K562 (cell line): ENCODE data around the gene SS18L1. TPM values are rescaled to one million over a fixed set of nuclear protein-coding genes. Genes with fewer than 3 reads are reported as not detected.

Experiments used
- ATAC-seq: fragments of 200-7000 bp; cut with Tn5 transposase; 3 replicates; pipeline ENCODE4 v1.9.1; 2020; ENCODE audit warnings: moderate library complexity
- BruUV-seq: library from RNA; stranded (reverse); fragments of 400-500 nt; replicated peaks from 2 replicates; lab custom pipeline; 2021; lab: Mats Ljungman, UMichigan
- CTCF ChIA-PET: fragments of 300-600 bp; formaldehyde crosslinking; extraction: SDS; loops from one replicate; lab custom pipeline; 2021; ENCODE audit warnings: low intra/inter-chr PET ratio; lab: Yijun Ruan, JAX
- POLR2A ChIA-PET: fragments of 300-600, 350-650 bp; sonication (Branson Sonifier 250); formaldehyde crosslinking; extraction: SDS; loops from one replicate; lab custom pipeline; 2021; ENCODE audit warnings: antibody characterized with exemption, inconsistent platforms; lab: Yijun Ruan, JAX
- DNase-seq, 4 experiments: peaks; one replicate each; pipeline versions ENCODE4 v3.0.0 to v3.0.0-alpha.2; 2011 to 2018; ENCODE audit warnings: low spot score in 3 of 4, mixed read lengths in 3 of 4; ENCODE audit errors: extremely low read depth in 1 of 4
- FAIRE-seq: peaks from 2 replicates; lab custom pipeline; 2011; peaks lifted over from hg19 to GRCh38; lab: Jason Lieb, UNC
- H2AFZ ChIP-seq: 2 replicates; pipeline ENCODE4 v1.6.0; 2011; ENCODE audit warnings: low read depth, low read length, control low read depth, inconsistent platforms
- H3K27ac ChIP-seq: fragments of 200-600 bp; 3 replicates; pipeline ENCODE4 v1.8.0; 2011; ENCODE audit warnings: low read depth, mild to moderate bottlenecking, control low read depth, inconsistent platforms, low read length, moderate library complexity, mixed read lengths; ENCODE audit errors: extremely low read depth
- H3K27me3 ChIP-seq, 2 experiments: fragments of 300-600 bp in 1 of 2; 2 replicates in 1 of 2; 3 replicates in 1 of 2; pipeline versions ENCODE4 v1.6.0 to v1.8.0; 2011; ENCODE audit warnings: inconsistent platforms in 2 of 2, low read length in 2 of 2, mild to moderate bottlenecking in 1 of 2, mixed read lengths in 1 of 2, moderate library complexity in 1 of 2; ENCODE audit not compliant: control insufficient read depth in 2 of 2, insufficient read depth in 2 of 2
- H3K36me3 ChIP-seq: fragments of 300-600 bp; 3 replicates; pipeline ENCODE4 v1.8.0; 2011; ENCODE audit warnings: mild to moderate bottlenecking, low read length, inconsistent platforms; ENCODE audit not compliant: control insufficient read depth, insufficient read depth
- H3K4me1 ChIP-seq, 2 experiments: fragments of 200-600 bp in 1 of 2; replicated peaks in 1 of 2; 2 replicates in 1 of 2; 3 replicates in 1 of 2; pipeline versions ENCODE4 v1.5.1 to v1.8.0; 2011; ENCODE audit warnings: inconsistent platforms in 2 of 2, low read length in 2 of 2, mild to moderate bottlenecking in 1 of 2, mixed read lengths in 1 of 2, moderate library complexity in 1 of 2; ENCODE audit not compliant: control insufficient read depth in 2 of 2, insufficient read depth in 2 of 2
- H3K4me2 ChIP-seq: 2 replicates; pipeline ENCODE4 v1.6.1; 2011; ENCODE audit warnings: low read length, control low read depth, inconsistent platforms, mixed read lengths; ENCODE audit not compliant: insufficient read depth
- H3K4me3 ChIP-seq: fragments of 200-600 bp; sonication (generic), shearing (Covaris generic); 2 replicates; pipeline ENCODE4 v1.5.1; 2016; ENCODE audit warnings: control low read depth, inconsistent platforms
- H3K79me2 ChIP-seq: fragments of 200-600 bp; 3 replicates; pipeline ENCODE4 v1.8.0; 2011; ENCODE audit warnings: low read length, inconsistent platforms; ENCODE audit not compliant: control insufficient read depth, insufficient read depth
- H3K9ac ChIP-seq, 2 experiments: 2 replicates each; pipeline versions ENCODE4 v1.6.0 to v1.6.1; 2011; ENCODE audit warnings: low read depth in 2 of 2, low read length in 2 of 2, control low read depth in 1 of 2, inconsistent platforms in 1 of 2, mild to moderate bottlenecking in 1 of 2, mixed read lengths in 1 of 2; ENCODE audit not compliant: insufficient read depth in 1 of 2
- H3K9me1 ChIP-seq: one replicate; pipeline ENCODE4 v1.6.0; 2011; ENCODE audit warnings: inconsistent platforms, mild to moderate bottlenecking, low read length, moderate library complexity; ENCODE audit not compliant: control insufficient read depth, insufficient read depth
- H3K9me3 ChIP-seq: replicated peaks from 2 replicates; pipeline ENCODE4 v1.5.1; 2011; ENCODE audit warnings: low read depth, low read length, inconsistent platforms; ENCODE audit not compliant: control insufficient read depth, insufficient read depth
- H4K20me1 ChIP-seq: replicated peaks from 2 replicates; pipeline ENCODE4 v1.6.1; 2011; ENCODE audit warnings: low read length, inconsistent platforms, mixed read lengths; ENCODE audit not compliant: control insufficient read depth, insufficient read depth
- MAFK ChIP-seq: IDR thresholded peaks from 2 replicates; pipeline ENCODE4 v1.6.1; 2011; ENCODE audit warnings: low read length, improper control_type of control experiment
- MYBL2 ChIP-seq, 2 experiments: fragments of 450-650 bp in 1 of 2; sonication (generic) in 1 of 2; formaldehyde crosslinking in 1 of 2; IDR thresholded peaks; 2 replicates each; pipeline versions ENCODE4 v1.6.1 to v1.8.1; 2017 to 2022; ENCODE audit warnings: borderline replicate concordance in 1 of 2, inconsistent platforms in 1 of 2, low read depth in 1 of 2, mild to moderate bottlenecking in 1 of 2, missing genetic modification reagents in 1 of 2, moderate library complexity in 1 of 2
- RBM15 ChIP-seq: fragments of 200-400 bp; formaldehyde crosslinking; IDR thresholded peaks from 2 replicates; pipeline ENCODE4 v1.6.1; 2018; ENCODE audit warnings: mild to moderate bottlenecking, low read length, moderate library complexity; ENCODE audit not compliant: insufficient read depth
- SMARCA5 ChIP-seq: fragments of 450-650 bp; IDR thresholded peaks from 2 replicates; pipeline ENCODE4 v1.6.1; 2016
- ZNF436 ChIP-seq: fragments of 250-450, 450-650 bp; sonication (Bioruptor Pico); formaldehyde crosslinking; IDR thresholded peaks from 2 replicates; pipeline ENCODE4 v1.7.0; 2020; ENCODE audit warnings: mild to moderate bottlenecking
- WGBS: fragments of 100-300 bp; shearing (Covaris generic); methylation state at CpG from one replicate; pipeline ENCODE4 v1.1.6; 2016; ENCODE audit warnings: low coverage, mixed read lengths; ENCODE audit not compliant: insufficient coverage; ENCODE audit errors: missing lambda C conversion rate; 5-methylcytosine and 5-hydroxymethylcytosine counted together
- in situ Hi-C: fragments of 300-500 bp; cut with MboI; formaldehyde crosslinking; loops from 4 replicates; pipeline ENCODE4 v1.15.0; 2018; ENCODE audit warnings: inconsistent platforms, mixed read lengths
- intact Hi-C: fragments of 100-400 bp; cut with micrococcal nuclease; formaldehyde crosslinking; loops from 2 replicates; pipeline ENCODE4 v1.14.2; 2022
- polyA plus RNA-seq, 8 experiments: library from polyadenylated mRNA; depleted of rRNA in 4 of 8; stranded (reverse) in 5 of 8; unstranded in 3 of 8; fragments of >200 nt; fragmentation: Nextera tagmentation in 2 of 8; fragmentation: Illumina TruSeq in 1 of 8; extraction: Ambion mirVana in 2 of 8; extraction: Trizol in 1 of 8; gene quantifications; 2 replicates each; pipeline versions ENCODE4 v1.2.1 to v1.2.3, GENCODE V29; 2011 to 2014; ENCODE audit warnings: inconsistent platforms in 1 of 8, missing spikeins in 1 of 8
- total RNA-seq, 7 experiments: library from RNA; depleted of rRNA in 6 of 7; stranded (reverse); fragments of >200 nt in 6 of 7; fragmentation: Illumina TruSeq in 2 of 7; extraction: Trizol in 2 of 7; gene quantifications; 2 replicates each; pipeline versions ENCODE4 v1.2.1 to v1.2.3, GENCODE V29; 2011 to 2021; ENCODE audit warnings: low replicate concordance in 1 of 7
- TF ChIP-seq, protein P1 (sequence below), 2 experiments: fragments of 450-650 bp; IDR thresholded peaks; 2 replicates each; pipeline ENCODE4 v1.6.1; 2018; ENCODE audit warnings: mild to moderate bottlenecking in 2 of 2, low read depth in 1 of 2; ENCODE audit not compliant: partially characterized antibody in 2 of 2

The SS18L1 gene
- total and polyA plus RNA-seq, 9 of the 15 experiments (the other 6 are each of a cell fraction or from before 2014, with no cell fraction given) = 2.7 to 28.3 (median 15.1) TPM

DNA sequence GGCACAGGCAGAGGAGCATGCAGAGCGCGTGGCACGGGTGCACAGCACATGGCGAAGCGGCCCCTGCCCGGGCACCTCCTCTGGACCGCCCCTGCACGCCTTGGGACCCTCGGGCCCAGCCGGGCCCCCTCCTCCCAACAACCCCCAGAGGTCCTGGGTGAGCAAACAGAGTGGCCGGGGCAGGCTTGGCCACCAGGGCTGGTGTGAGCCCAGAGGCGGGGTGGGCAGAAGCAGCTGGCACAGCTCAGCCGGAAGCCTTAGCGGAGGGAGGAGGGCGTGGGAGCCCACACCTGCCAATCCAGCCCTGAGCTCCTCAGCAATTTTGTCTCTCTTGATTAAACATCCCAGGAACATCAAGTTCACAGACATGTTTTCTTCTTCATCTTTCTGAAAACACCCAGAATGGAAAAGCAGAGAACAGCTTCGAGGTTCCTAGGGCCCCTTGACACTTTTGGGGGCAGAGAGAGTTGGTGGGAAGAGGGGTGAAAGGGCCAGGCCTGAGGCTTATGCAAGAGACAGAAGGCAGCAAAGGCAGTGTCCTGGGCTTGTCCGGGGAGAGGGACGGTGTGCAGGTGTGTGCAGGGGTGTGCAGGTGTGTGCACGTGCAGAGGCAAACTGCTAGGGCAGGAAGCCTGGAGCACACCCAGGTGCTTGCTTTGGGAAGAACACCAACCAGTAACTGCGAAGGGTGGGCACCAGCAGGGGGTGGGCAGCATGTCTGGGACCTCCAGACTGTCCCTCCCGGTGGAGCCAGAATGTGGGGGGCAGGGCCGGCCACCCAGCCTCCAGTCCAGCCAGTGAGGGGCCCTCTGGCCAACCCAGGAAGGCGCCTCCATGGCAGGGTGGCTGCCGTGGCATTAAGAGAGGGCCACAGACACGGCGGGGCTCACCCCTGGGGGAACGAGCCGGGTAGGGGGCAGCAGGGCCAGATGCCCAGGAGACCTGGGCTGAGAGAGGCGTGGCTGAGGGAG lies 71.7 kb downstream of the SS18L1 start:
- Histone ChIP-seq H3K9me3 (no peaks in the 10 kb centered on the region), H3K27me3 (peaks cover 43 to 70% of the 10 kb centered on the region in 2 experiments; a peak in 4 of 5 replicates), H3K27ac (no peak overlapping the region), H3K9me1 (no peaks in the 10 kb centered on the region), H3K4me2 (no peak overlapping the region), H3K36me3 (no peaks in the 10 kb centered on the region), H3K79me2 (no peaks in the 10 kb centered on the region), H3K4me3 (no peak overlapping the region), H3K4me1 (peaks cover 0 to 54% of the 10 kb centered on the region in 2 experiments; a peak in 2 of 5 replicates), H3K9ac (no peak overlapping the region), H2AFZ (no peak overlapping the region), H4K20me1 (peaks cover 23% of the 10 kb centered on the region)
- no peak for FAIRE-seq
- no TSS peak for BruUV-seq
- ChIA-PET POLR2A (interaction anchor here (1.2 kb wide), 1 partner anchor 20 kb away, joined by 3 read pairs; no protein-coding TSS in a partner anchor), CTCF (no interaction called here)
- ATAC-seq = no peak
- in situ Hi-C loops (no loop called here), intact Hi-C loops (no loop called here)
- DNase-seq = no peak
- 5% methylated on average over 23 of the region's 29 CpGs for WGBS
- TF ChIP-seq SMARCA5 = no peak
- TF ChIP-seq, protein P1, sequence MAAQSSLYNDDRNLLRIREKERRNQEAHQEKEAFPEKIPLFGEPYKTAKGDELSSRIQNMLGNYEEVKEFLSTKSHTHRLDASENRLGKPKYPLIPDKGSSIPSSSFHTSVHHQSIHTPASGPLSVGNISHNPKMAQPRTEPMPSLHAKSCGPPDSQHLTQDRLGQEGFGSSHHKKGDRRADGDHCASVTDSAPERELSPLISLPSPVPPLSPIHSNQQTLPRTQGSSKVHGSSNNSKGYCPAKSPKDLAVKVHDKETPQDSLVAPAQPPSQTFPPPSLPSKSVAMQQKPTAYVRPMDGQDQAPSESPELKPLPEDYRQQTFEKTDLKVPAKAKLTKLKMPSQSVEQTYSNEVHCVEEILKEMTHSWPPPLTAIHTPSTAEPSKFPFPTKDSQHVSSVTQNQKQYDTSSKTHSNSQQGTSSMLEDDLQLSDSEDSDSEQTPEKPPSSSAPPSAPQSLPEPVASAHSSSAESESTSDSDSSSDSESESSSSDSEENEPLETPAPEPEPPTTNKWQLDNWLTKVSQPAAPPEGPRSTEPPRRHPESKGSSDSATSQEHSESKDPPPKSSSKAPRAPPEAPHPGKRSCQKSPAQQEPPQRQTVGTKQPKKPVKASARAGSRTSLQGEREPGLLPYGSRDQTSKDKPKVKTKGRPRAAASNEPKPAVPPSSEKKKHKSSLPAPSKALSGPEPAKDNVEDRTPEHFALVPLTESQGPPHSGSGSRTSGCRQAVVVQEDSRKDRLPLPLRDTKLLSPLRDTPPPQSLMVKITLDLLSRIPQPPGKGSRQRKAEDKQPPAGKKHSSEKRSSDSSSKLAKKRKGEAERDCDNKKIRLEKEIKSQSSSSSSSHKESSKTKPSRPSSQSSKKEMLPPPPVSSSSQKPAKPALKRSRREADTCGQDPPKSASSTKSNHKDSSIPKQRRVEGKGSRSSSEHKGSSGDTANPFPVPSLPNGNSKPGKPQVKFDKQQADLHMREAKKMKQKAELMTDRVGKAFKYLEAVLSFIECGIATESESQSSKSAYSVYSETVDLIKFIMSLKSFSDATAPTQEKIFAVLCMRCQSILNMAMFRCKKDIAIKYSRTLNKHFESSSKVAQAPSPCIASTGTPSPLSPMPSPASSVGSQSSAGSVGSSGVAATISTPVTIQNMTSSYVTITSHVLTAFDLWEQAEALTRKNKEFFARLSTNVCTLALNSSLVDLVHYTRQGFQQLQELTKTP (IDR thresholded peaks at IDR 0.05; ENCODE audit: low read depth in 1 of 2, partially characterized antibody in 2 of 2) = no peak
- TF ChIP-seq RBM15 = no peak
- TF ChIP-seq MAFK = no peak
- TF ChIP-seq MYBL2 (IDR thresholded peaks at IDR 0.05; ENCODE audit: low read depth) = no peak
- TF ChIP-seq MYBL2 (CRISPR knock-in tag; IDR thresholded peaks at IDR 0.05; ENCODE audit: borderline replicate concordance) = no peak
- no peak for TF ChIP-seq ZNF436 (CRISPR knock-in tag)
